GOT3 (cell line): ENCODE measurements around the gene NCKIPSD.
A peak's percentile ranks its signal among the peaks of the same experiment; 100 is the strongest.

Experiments
- DNase-seq: peaks from one replicate; lab custom pipeline; 2025; ENCODE audit warnings: mixed read lengths; lab: John Stamatoyannopoulos, UW

Gene NCKIPSD

GRCh38 chr3:48678566-48679380 is 6.9 kb downstream of the NCKIPSD start:
- DNase-seq, result no peak

- DNase-seq, result no peak
These were observed 7.7 kb downstream of the NCKIPSD start for GRCh38 chr3:48678056-48678455.

GRCh38 chr3:48674505-48674904 is 11.2 kb downstream of the NCKIPSD start:
- DNase-seq, result no peak

GRCh38 chr3:48672522-48672921 is 13.2 kb downstream of the NCKIPSD start:
- DNase-seq, result no peak

- no peak for DNase-seq
These were observed 20.8 kb downstream of the NCKIPSD start for GRCh38 chr3:48664929-48665328.

GRCh38 chr3:48664313-48664644 is 21.4 kb downstream of the NCKIPSD start:
- no peak for DNase-seq

GRCh38 chr3:48663489-48664312 is 22.0 kb downstream of the NCKIPSD start:
- peak; percentile 88 for DNase-seq

GRCh38 chr3:48662753-48663488 is 22.8 kb downstream of the NCKIPSD start, which contains the start of gene CELSR3:
TSS of gene CELSR3 (minus strand) at chr3:48662886. CDS start at chr3:48662634, 252 bp downstream.
- peak; percentile 9 for DNase-seq

GRCh38 chr3:48662145-48662752 is 23.5 kb downstream of the NCKIPSD start:
- DNase-seq, result no peak

GRCh38 chr3:48661501-48662144 is 24.1 kb downstream of the NCKIPSD start:
- DNase-seq, result peak; percentile 45

- no peak for DNase-seq
These were observed 24.8 kb downstream of the NCKIPSD start for GRCh38 chr3:48660800-48661400.

GRCh38 chr3:48656841-48657281 is 28.9 kb downstream of the NCKIPSD start:
- DNase-seq, result no peak

GRCh38 chr3:48656061-48656840 is 29.5 kb downstream of the NCKIPSD start:
- DNase-seq, result peak; percentile 58

- DNase-seq, result no peak
These were observed 30.1 kb downstream of the NCKIPSD start for GRCh38 chr3:48655606-48656005.

- DNase-seq, result no peak
These were observed 30.7 kb downstream of the NCKIPSD start for GRCh38 chr3:48655063-48655462.

- no peak for DNase-seq
These were observed 32.6 kb downstream of the NCKIPSD start for GRCh38 chr3:48652923-48653715.

GRCh38 chr3:48651771-48652170 is 33.9 kb downstream of the NCKIPSD start:
- DNase-seq, result no peak

- no peak for DNase-seq
These were observed 35.0 kb downstream of the NCKIPSD start for GRCh38 chr3:48650723-48651122.

- no peak for DNase-seq
These were observed 37.4 kb downstream of the NCKIPSD start for GRCh38 chr3:48648188-48648850.
